NCI-H1694 treated with DMSO at 0.1 percent for 48 hours (cell line): ENCODE data around the gene CDV3.

Source experiments
- DNase-seq: peaks from one replicate; lab custom pipeline; 2025; lab: John Stamatoyannopoulos, UW

CDV3 gene

GRCh38 chr3:133606902-133607301 lies 33.4 kb downstream of the CDV3 start:
- no peak for DNase-seq

DNA sequence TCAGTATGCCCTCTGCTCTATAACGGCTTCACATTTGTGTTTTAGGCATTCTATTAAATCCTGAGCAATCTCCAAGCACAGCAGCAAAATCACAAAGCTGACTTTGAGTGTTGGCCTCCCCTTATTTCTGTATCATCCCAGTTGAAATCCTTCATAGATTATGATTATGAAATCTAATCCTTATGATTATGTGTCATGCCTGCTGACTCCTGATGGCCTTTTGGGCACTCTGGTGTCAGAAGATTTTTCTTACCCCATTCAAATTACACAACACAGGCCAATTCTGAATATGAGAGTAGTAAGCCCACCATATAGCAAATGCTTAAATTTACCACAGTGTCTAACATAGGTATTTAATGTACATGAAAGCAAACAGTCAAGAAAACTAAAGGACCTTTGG lies 34.3 kb downstream of the CDV3 start:
- no peak for DNase-seq

DNA sequence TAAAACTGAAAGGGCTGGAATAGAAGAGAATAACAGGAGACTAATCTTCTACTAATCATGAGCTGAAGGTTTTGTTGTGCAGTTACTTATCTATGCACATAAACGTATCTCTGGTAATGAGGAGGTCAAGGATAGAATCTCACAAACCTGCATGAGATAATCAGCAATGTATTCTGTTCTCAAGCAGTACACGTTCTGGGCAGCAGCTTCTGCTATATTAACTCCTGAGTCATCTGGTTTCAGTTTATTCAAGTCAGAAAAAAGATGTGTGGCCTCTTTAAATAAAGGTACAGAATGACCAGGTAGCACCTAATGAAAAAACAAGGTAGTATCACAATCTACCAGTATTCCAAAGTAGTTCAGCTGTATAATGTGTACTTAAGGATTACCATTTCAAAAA lies 34.9 kb downstream of the CDV3 start:
- no peak for DNase-seq

DNA sequence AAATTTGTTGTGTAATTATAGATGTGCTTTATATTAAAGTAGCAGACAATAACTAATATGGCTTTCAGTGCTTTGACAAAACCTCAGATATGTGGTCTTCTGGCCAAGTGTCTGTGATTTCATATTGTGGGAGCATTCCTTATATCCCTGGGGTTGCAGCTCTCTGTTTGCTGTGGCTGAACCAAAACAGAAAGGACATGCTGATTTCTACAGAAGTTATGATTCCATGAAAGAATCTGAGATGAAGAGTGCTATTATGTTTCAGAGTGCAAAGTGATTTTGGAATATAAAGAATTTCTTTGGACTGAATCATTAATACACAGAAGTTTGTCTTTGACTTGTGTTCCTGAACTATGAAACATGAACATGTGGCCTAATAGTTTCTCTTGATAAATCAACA lies 36.5 kb downstream of the CDV3 start:
- DNase-seq = no peak

DNA sequence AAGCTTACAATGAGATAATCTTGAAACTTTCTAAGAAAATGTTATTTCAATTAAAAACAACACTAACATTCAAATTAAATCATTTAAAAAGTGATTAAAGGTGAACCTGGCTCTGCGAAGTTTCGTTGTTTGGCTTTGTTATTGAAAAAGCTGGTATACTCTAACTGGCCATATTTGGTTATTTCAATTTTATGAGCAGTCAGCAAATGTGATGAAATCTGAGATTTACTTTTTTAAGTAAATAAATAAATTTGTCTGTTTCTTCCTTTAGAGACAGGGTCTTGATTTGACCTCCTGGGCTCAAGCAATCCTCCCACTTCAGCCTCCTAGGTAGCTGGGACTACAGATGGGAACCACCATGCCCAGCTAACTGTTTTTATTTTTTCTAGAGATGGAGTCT lies 38.0 kb downstream of the CDV3 start:
- DNase-seq = no peak

- no peak for DNase-seq
Observed at GRCh38 chr3:133620066-133620784, 46.7 kb downstream of the CDV3 start.

- no peak for DNase-seq
Observed at GRCh38 chr3:133627789-133628188, 54.3 kb downstream of the CDV3 start.

- no peak for DNase-seq
Observed at GRCh38 chr3:133629146-133629545, 55.7 kb downstream of the CDV3 start.

DNA sequence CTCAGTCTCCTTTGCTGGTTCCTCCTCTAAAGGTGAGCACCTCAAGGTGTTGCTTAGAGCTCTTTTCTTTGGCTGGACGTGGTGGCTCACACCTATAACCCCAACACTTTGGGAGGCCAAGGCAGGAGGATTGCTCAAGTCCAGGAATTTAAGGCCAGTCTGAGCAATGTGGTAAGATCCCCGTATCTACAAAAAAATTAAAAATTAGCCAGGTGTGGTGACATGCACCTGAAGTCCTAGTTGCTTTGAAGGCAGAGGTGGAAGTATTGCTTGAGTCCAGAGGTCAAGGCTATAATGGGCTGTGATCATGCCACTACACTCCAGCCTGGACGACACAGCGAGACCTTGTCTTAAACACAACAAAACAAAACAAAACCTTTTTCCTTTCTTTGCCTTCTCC lies 60.0 kb downstream of the CDV3 start:
- DNase-seq = no peak
